OCI-LY1 (cell line): ENCODE data around the gene RNFT2.

Experiments used
- H2AFZ ChIP-seq: fragments of 200-600 bp; sonication (generic), shearing (Covaris generic); 2 replicates; pipeline ENCODE4 v1.6.0; 2014; ENCODE audit warnings: antibody characterized with exemption, mild to moderate bottlenecking, low read length
- H3F3A ChIP-seq: fragments of 200-600 bp; sonication (generic), shearing (Covaris generic); 2 replicates; pipeline ENCODE4 v1.6.0; 2014; ENCODE audit warnings: mild to moderate bottlenecking, antibody characterized with exemption, low read length, moderate library complexity; ENCODE audit not compliant: insufficient read depth
- H3K27ac ChIP-seq: fragments of 200-600 bp; sonication (generic); 2 replicates; pipeline ENCODE4 v1.5.1; 2014; ENCODE audit warnings: low read length, mixed run types, mild to moderate bottlenecking, low read depth; ENCODE audit not compliant: poor library complexity, severe bottlenecking
- H3K27me3 ChIP-seq: fragments of 200-600 bp; sonication (generic); 2 replicates; pipeline ENCODE4 v1.6.0; 2014; ENCODE audit warnings: antibody characterized with exemption, mild to moderate bottlenecking, low read length, moderate library complexity; ENCODE audit not compliant: insufficient read depth
- H3K36me3 ChIP-seq: fragments of 200-600 bp; sonication (generic); 2 replicates; pipeline ENCODE4 v1.6.1; 2014; ENCODE audit warnings: mild to moderate bottlenecking, antibody characterized with exemption, low read length, moderate library complexity, mixed read lengths; ENCODE audit not compliant: insufficient read depth
- H3K4me1 ChIP-seq: fragments of 200-600 bp; sonication (generic); 2 replicates; pipeline ENCODE4 v1.5.1; 2014; ENCODE audit warnings: mild to moderate bottlenecking, low read length, moderate library complexity; ENCODE audit not compliant: insufficient read depth, severe bottlenecking
- H3K4me2 ChIP-seq: fragments of 200-600 bp; sonication (generic), shearing (Covaris generic); 2 replicates; pipeline ENCODE4 v1.6.1; 2014; ENCODE audit warnings: low read length
- H3K4me3 ChIP-seq: fragments of 200-600 bp; sonication (generic); 2 replicates; pipeline ENCODE4 v1.5.1; 2014; ENCODE audit warnings: low read length, low read depth, mild to moderate bottlenecking, mixed read lengths; ENCODE audit not compliant: poor library complexity, severe bottlenecking
- H3K79me2 ChIP-seq: fragments of 200-600 bp; shearing (Covaris generic); 2 replicates; pipeline ENCODE4 v1.6.1; 2016; ENCODE audit warnings: mixed run types, low read length, mixed read lengths; ENCODE audit not compliant: insufficient read depth
- H3K9ac ChIP-seq: fragments of 200-600 bp; sonication (generic), shearing (Covaris generic); 2 replicates; pipeline ENCODE4 v1.6.1; 2014; ENCODE audit warnings: mild to moderate bottlenecking, low read length, mixed read lengths
- H3K9me2 ChIP-seq: fragments of 200-600 bp; sonication (generic), shearing (Covaris generic); 2 replicates; pipeline ENCODE4 v1.6.1; 2014; ENCODE audit warnings: low read depth, mild to moderate bottlenecking, low read length, mixed read lengths
- H3K9me3 ChIP-seq: fragments of 200-600 bp; shearing (Covaris generic); 2 replicates; pipeline ENCODE4 v1.6.1; 2014; ENCODE audit warnings: low read length, mixed read lengths
- H4K20me1 ChIP-seq: fragments of 200-600 bp; sonication (generic), shearing (Covaris generic); 2 replicates; pipeline ENCODE4 v1.6.0; 2016; ENCODE audit warnings: mild to moderate bottlenecking, low read length; ENCODE audit not compliant: insufficient read depth
- EZH2 ChIP-seq: fragments of 200-600 bp; sonication (generic), shearing (Covaris generic); IDR thresholded peaks from 2 replicates; pipeline ENCODE4 v1.8.0; 2017; ENCODE audit warnings: borderline replicate concordance, mixed run types, mild to moderate bottlenecking, antibody characterized with exemption, low read length, moderate library complexity, mixed read lengths
- TF ChIP-seq, protein P1 (sequence below): fragments of 200-600 bp; sonication (generic), shearing (Covaris generic); IDR thresholded peaks from 2 replicates; pipeline ENCODE4 v1.5.1; 2017; ENCODE audit warnings: mild to moderate bottlenecking, antibody characterized with exemption, low read length, moderate library complexity, mixed read lengths

The RNFT2 gene

DNA sequence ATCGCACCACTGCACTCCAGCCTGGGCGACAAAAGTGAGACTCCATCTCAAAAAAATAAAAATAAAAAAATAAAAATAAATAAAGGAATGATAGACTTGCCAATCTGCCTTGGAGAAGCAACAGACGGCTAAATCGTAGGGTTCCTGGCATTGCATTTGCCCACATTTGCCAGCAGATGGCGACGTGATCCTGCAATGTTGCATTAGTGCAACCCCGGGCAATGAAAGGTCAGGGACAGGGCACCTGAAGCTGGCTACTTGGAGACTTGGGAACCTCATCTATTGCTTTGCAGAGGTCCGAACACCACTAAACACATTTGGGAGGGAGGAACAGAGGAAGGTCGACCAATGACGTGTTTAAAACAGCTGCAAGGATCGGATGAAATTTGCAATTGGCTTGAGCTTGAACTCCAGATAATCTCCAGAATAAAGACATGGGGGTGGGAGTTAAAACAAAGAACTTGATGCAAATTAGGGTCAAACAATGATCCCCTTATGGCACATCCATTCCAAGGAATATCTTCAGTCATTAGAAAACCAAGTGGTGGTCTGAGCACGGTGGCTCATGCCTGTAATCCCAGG, 34.8 kb upstream of the RNFT2 start:
- no peaks in the 10 kb centered on the region for H3K9me2 ChIP-seq
- peak overlapping the region; percentile 21; the same call in 1 of the 2 replicates for H3K4me2 ChIP-seq
- no peak overlapping the region for H3K4me3 ChIP-seq
- no peaks in the 10 kb centered on the region for H3K27me3 ChIP-seq
- H3K9me3 ChIP-seq = no peaks in the 10 kb centered on the region
- no peaks in the 10 kb centered on the region for H3K36me3 ChIP-seq
- H2AFZ ChIP-seq = no peak overlapping the region
- no peaks in the 10 kb centered on the region for H4K20me1 ChIP-seq
- no peak overlapping the region; the same call in 1 of the 2 replicates for H3K9ac ChIP-seq
- H3K4me1 ChIP-seq = peaks cover 30% of the 10 kb centered on the region
- peak overlapping the region; percentile 10 for H3K27ac ChIP-seq
- H3K79me2 ChIP-seq = no peaks in the 10 kb centered on the region
- H3F3A ChIP-seq = 0 out of 2 replicates have a peak, but pooled peaks cover 4% of the 10 kb centered on the region
- no peak for TF ChIP-seq EZH2
- TF ChIP-seq, protein P1, sequence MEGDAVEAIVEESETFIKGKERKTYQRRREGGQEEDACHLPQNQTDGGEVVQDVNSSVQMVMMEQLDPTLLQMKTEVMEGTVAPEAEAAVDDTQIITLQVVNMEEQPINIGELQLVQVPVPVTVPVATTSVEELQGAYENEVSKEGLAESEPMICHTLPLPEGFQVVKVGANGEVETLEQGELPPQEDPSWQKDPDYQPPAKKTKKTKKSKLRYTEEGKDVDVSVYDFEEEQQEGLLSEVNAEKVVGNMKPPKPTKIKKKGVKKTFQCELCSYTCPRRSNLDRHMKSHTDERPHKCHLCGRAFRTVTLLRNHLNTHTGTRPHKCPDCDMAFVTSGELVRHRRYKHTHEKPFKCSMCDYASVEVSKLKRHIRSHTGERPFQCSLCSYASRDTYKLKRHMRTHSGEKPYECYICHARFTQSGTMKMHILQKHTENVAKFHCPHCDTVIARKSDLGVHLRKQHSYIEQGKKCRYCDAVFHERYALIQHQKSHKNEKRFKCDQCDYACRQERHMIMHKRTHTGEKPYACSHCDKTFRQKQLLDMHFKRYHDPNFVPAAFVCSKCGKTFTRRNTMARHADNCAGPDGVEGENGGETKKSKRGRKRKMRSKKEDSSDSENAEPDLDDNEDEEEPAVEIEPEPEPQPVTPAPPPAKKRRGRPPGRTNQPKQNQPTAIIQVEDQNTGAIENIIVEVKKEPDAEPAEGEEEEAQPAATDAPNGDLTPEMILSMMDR = peak; percentile 89

DNA sequence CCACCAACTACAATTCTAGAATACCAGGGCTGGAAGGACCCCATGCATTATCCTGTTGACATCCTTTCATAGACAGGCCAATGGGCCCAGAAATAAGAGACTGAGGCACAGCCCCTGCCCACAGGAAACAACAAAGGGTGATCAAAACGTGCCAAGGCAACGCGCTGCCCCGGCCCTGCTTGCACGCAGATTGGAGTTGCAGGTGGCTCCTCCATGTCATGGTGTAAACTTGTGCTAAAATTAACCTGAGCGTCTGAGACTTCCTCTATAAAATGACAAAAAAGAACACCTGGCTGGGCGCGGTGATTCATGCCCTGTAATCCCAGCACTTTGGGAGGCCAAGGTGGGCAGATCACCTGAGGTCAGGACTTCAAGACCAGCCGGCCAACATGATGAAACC, 30.4 kb upstream of the RNFT2 start:
- Histone ChIP-seq H3K9me3 (no peaks in the 10 kb centered on the region), H3K27ac (peak overlapping the region; percentile 91), H3K9me2 (no peaks in the 10 kb centered on the region), H3K4me1 (peaks cover 61% of the 10 kb centered on the region), H3K36me3 (peaks cover 15% of the 10 kb centered on the region; the same call in 1 of the 2 replicates), H3F3A (0 out of 2 replicates have a peak, but pooled peaks cover 4% of the 10 kb centered on the region), H3K4me2 (peak overlapping the region; percentile 60; the same call in 1 of the 2 replicates), H3K27me3 (no peaks in the 10 kb centered on the region), H3K79me2 (no peaks in the 10 kb centered on the region), H3K9ac (no peak overlapping the region; the same call in 1 of the 2 replicates), H3K4me3 (no peak overlapping the region), H4K20me1 (no peaks in the 10 kb centered on the region), H2AFZ (no peak overlapping the region)
- no peak for TF ChIP-seq EZH2
- TF ChIP-seq, protein P1 = no peak

DNA sequence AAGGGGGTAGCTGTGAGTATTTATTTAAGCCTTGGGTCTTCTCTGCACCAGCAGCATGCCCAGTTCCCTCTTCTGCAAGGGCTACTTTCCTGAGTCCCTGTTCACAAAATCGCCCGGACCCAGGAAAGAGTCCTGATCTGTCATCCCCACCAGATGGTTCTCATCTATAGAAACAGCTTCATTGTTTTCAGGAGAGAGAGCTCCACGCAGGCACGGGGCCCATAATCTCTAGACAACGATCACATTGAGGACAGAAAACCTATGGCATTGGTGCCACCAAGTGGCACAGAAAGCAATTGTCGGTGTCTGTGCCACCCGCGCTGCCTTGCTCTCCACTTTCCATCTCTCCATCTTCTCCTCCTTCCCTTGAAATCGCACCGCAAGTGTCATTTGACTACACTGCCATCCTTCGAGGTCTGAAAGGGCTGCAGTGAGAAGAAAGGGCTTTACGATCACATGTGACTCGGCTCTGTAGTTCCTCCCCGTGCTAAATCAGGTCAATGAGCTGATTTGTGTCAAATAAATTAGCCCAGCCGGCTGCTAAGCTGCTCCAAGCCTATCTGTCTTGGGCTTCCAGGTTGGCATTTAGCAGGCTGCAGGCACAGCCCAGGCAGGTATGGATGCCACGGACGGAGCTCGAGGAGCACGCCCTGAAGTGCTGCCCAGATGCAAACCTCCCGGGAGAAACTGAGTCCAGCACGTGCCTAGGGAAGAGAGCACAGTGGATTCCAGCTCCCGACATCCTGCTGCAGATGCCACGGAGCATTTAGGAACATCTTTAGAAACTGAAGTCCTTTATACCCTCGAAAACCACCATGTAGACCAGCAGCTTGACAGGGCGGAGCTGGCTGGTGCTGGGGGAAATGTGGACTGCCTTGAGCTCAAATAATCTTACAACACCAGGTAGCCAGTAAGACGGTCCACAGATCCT, 29.0 kb upstream of the RNFT2 start:
- TF ChIP-seq EZH2 = no peak
- TF ChIP-seq, protein P1 = peak; percentile 68
- Histone ChIP-seq H2AFZ (no peak overlapping the region), H3K9ac (peak overlapping the region; percentile 50), H3K9me2 (no peaks in the 10 kb centered on the region), H3K36me3 (peaks cover 23% of the 10 kb centered on the region; the same call in 1 of the 2 replicates), H3K27me3 (no peaks in the 10 kb centered on the region), H3K9me3 (no peaks in the 10 kb centered on the region), H3K4me1 (peaks cover 66% of the 10 kb centered on the region), H3F3A (0 out of 2 replicates have a peak, but pooled peaks cover 4% of the 10 kb centered on the region), H3K79me2 (no peaks in the 10 kb centered on the region), H3K27ac (peak overlapping the region; percentile 91), H3K4me3 (peak overlapping the region; percentile 33), H4K20me1 (no peaks in the 10 kb centered on the region), H3K4me2 (peak overlapping the region; percentile 60)
